Measurements from ENCODE around the gene LDB2.

GRCh38 chr4:16824278-16824806, 74.1 kb downstream of the LDB2 start:
- TF ChIP-seq EZH2 (IDR thresholded peaks at IDR 0.05; ENCODE audit: low read length, unreplicated experiment) (no peak), EZH2phosphoT487 (IDR thresholded peaks at IDR 0.05; ENCODE audit: borderline replicate concordance, low read length) (no peak)

Data from PC-3 (cell line).